NCI-H2196 treated with DMSO at 0.1 percent for 48 hours (cell line): Measurements from ENCODE around the gene HBEGF.
"Not testable (repeated sequence)": the region's sequence is repeated elsewhere in the genome, so short reads cannot be mapped to it uniquely, and the experiment has no call there.

ENCODE experiments used
- DNase-seq: peaks from one replicate; lab custom pipeline; 2025; ENCODE audit not compliant: unreplicated experiment; lab: John Stamatoyannopoulos, UW

HBEGF gene

GRCh38 chr5:140361901-140362300 is 15.5 kb upstream of the HBEGF start:
- DNase-seq, result no peak

GRCh38 chr5:140360681-140361479 is 14.5 kb upstream of the HBEGF start:
- no peak for DNase-seq

GRCh38 chr5:140360101-140360500 is 13.7 kb upstream of the HBEGF start, which contains the start of gene SLC4A9:
Gene SLC4A9, plus strand, starts transcription at chr5:140360194. Its CDS starts 43 bp downstream, at chr5:140360237.
- DNase-seq, result no peak

- DNase-seq, result no peak
Observed at GRCh38 chr5:140358738-140359310, 12.4 kb upstream of the HBEGF start.

- peak; percentile 79 for DNase-seq
Observed at GRCh38 chr5:140357726-140358093, 11.3 kb upstream of the HBEGF start.

- DNase-seq, result no peak
Observed at GRCh38 chr5:140356853-140357725, 10.7 kb upstream of the HBEGF start.

GRCh38 chr5:140355546-140355945 is 9.1 kb upstream of the HBEGF start:
- no peak for DNase-seq

- peak; percentile 36 for DNase-seq
Observed at GRCh38 chr5:140351609-140352334, 5.4 kb upstream of the HBEGF start.

- no peak for DNase-seq
Observed at GRCh38 chr5:140349244-140349643, 2.8 kb upstream of the HBEGF start.

- DNase-seq, result no peak
Observed at GRCh38 chr5:140348104-140348503, 1.7 kb upstream of the HBEGF start.

- no peak for DNase-seq
Observed at GRCh38 chr5:140347360-140347759, 957 bp upstream of the HBEGF start.

GRCh38 chr5:140345919-140346347 is 470 bp downstream of the HBEGF start:
- no peak for DNase-seq

- DNase-seq, result no peak
Observed at GRCh38 chr5:140344683-140345423, 1.6 kb downstream of the HBEGF start.

GRCh38 chr5:140343849-140344248 is 2.6 kb downstream of the HBEGF start:
- DNase-seq, result not testable (repeated sequence)

- no peak for DNase-seq
Observed at GRCh38 chr5:140342896-140343295, 3.5 kb downstream of the HBEGF start.

- no peak for DNase-seq
Observed at GRCh38 chr5:140342287-140342686, 4.1 kb downstream of the HBEGF start.

GRCh38 chr5:140341591-140341990 is 4.8 kb downstream of the HBEGF start:
- no peak for DNase-seq

GRCh38 chr5:140340605-140341121 is 5.7 kb downstream of the HBEGF start:
- no peak for DNase-seq

GRCh38 chr5:140339636-140340035 is 6.8 kb downstream of the HBEGF start:
- no peak for DNase-seq

GRCh38 chr5:140338908-140339307 is 7.5 kb downstream of the HBEGF start:
- no peak for DNase-seq
